Testis (tissue), 3 donors: ENCODE measurements around the gene HK1. TPM values are rescaled to one million over a fixed set of nuclear protein-coding genes. Genes with fewer than 3 reads are reported as not detected.
A peak's percentile ranks its signal among the peaks of the same experiment; 100 is the strongest.

ENCODE experiments used
- DNase-seq: peaks from one replicate; pipeline ENCODE4 v3.0.0-alpha.2; 2019
- H3K27ac ChIP-seq, 2 donors: fragments of 200-600 bp; sonication (generic); one replicate each; pipeline ENCODE4 v1.5.1; 2019
- H3K27me3 ChIP-seq: fragments of 200-600 bp; sonication (generic); one replicate; pipeline ENCODE4 v1.5.1; 2019
- H3K36me3 ChIP-seq: fragments of 200-600 bp; sonication (generic); one replicate; pipeline ENCODE4 v1.5.1; 2017; ENCODE audit warnings: low read depth; ENCODE audit errors: missing control alignments
- H3K4me1 ChIP-seq: fragments of 200-600 bp; sonication (generic); one replicate; pipeline ENCODE4 v1.5.1; 2019
- H3K4me3 ChIP-seq, 2 donors: fragments of 200-600 bp; sonication (generic); one replicate each; pipeline ENCODE4 v1.5.1; 2017 to 2019
- H3K9me3 ChIP-seq: fragments of 200-600 bp; sonication (generic); one replicate; pipeline ENCODE4 v1.5.1; 2017
- CTCF ChIP-seq, 3 experiments: fragments of 450-650 bp in 2 of 3; fragments of 200-600 bp in 1 of 3; sonication (generic) in 1 of 3; IDR thresholded peaks; one replicate each; pipeline ENCODE4 v1.5.1; 2016 to 2019; ENCODE audit warnings: antibody characterized with exemption in 3 of 3, mild to moderate bottlenecking in 2 of 3, moderate library complexity in 1 of 3
- POLR2A ChIP-seq: fragments of 450-650 bp; IDR thresholded peaks from one replicate; pipeline ENCODE4 v1.6.1; 2017; ENCODE audit warnings: antibody characterized with exemption, mild to moderate bottlenecking, moderate library complexity
- WGBS, 2 donors: methylation state at CpG; one replicate each; pipeline ENCODE4 v1.1.5; 2018; 5-methylcytosine and 5-hydroxymethylcytosine counted together
- intact Hi-C: fragments of 100-400 bp; cut with DNase I; formaldehyde crosslinking; loops from one replicate; pipeline ENCODE4 v1.15.1; 2023; ENCODE audit warnings: low total_unique reads
- polyA plus RNA-seq: library from polyadenylated mRNA; stranded (reverse); fragments of 350-450 nt; fragmentation: Illumina TruSeq; extraction: RNeasy Lipid Tissue Mini Kit (QIAGEN cat#74804); gene quantifications from one replicate; pipeline ENCODE4 v1.2.3, GENCODE V29; 2014; ENCODE audit warnings: low read depth, low replicate concordance; ENCODE audit not compliant: insufficient read depth
- total RNA-seq, 2 donors: library from RNA; depleted of rRNA; stranded (reverse); fragments of >200 nt; gene quantifications; one replicate each; pipeline ENCODE4 v1.2.3, GENCODE V29; 2016

The HK1 gene
- total and polyA plus RNA-seq, 3 donors from 2014 or later: 62.3 to 179 (median 143) TPM

DNA sequence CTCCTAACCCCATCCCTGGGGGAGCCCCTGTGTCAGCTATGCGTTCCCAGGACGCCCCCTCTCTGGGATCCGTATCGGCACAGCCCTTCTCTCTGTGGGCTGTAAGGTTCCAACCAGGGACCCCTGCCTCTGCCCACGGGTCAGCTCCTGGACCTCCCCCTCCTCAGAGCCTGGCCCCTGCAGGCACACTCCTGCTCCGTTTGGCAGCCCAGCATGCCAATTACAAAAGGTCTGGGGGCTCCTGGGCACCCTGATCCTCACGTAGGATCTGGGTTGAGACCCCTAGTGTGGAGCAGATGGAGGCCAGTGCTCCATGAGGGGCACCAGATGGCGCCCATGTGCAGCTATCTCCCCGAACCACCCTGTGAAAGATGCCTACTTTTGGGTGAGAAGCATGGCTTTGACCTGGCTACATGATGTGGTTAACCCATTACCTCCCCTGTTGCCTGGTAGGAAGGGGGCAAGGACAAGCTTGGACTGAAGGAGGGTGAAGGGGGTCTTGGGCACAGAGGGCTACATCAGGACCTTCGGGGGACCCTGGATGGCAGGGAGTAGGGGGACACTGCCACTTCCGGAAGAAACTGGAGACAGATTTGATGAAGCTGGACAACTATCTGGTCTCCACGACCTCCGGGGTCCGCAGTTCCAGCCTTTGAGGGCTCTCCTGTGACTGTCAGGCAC is 129.5 kb downstream of the HK1 start:
- no peak for TF ChIP-seq CTCF (IDR thresholded peaks at IDR 0.05)

DNA sequence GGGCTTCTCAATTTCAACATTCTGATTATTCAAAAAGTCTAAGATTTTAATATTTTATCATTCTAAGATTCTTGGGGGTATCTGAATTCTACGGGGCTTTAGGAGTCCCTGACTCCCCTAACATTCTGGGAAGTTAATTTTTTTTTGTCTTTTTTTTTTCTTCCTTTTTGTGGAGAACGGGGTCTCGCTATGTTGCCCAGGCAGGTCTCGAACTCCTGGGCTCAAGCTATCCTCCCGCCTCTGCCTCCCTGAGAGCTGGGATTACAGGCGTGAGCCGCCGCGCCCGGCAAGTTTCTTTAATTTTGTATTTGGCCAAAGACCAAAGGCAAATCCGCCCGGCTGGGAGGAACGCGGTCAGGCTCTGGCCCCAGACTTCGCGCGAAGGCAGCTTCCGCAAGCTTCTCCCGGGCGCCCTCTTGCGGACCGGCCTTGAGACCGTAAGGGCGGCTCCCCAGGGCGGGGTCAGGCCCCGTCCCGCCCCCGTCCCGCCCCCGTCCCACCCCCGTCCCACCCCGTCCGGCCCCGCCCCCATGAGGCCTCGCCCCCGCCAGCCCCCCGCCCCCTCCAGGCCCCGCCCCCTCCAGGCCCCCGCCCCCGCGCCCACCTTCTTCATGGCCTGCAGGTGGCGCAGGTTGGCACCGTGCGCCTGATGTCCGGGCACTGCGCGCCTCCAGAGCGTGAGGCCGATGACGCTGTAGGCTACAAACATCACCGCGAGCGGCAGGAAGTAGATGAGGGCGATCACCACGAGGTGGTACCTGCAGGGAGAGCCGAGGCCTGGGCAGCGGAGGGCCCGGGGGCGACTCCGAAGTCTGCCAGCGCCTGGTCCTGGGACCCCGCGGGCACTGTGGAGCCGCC is 130.3 kb downstream of the HK1 start:
- no peaks in the 10 kb centered on the region for H3K27me3 ChIP-seq
- intact Hi-C loops: no loop called here
- 2 to 7% methylated on average over 13 to 39 of the region's 64 CpGs for WGBS, 2 donors
- peak overlapping the region; percentile 73 to 97 for H3K27ac ChIP-seq
- TF ChIP-seq POLR2A (no peak), CTCF (IDR thresholded peaks at IDR 0.05) (peak; percentile 40 to 87 (median 59))
- H3K4me1 ChIP-seq: peaks cover 12% of the 10 kb centered on the region
- H3K9me3 ChIP-seq: no peaks in the 10 kb centered on the region
- H3K36me3 ChIP-seq: no peaks in the 10 kb centered on the region
- peak overlapping the region; percentile 44 to 53 for H3K4me3 ChIP-seq
- DNase-seq: peak; percentile 95

More for the DNA sequence above, 129.5 kb downstream of the HK1 start:
- peak overlapping the region in 1 of 2 donors; percentile 53 for H3K4me3 ChIP-seq
- no peaks in the 10 kb centered on the region for H3K36me3 ChIP-seq
- peak overlapping the region in 1 of 2 donors; percentile 82 for H3K27ac ChIP-seq
- peaks cover 8% of the 10 kb centered on the region for H3K4me1 ChIP-seq
- H3K27me3 ChIP-seq: no peaks in the 10 kb centered on the region
- no peaks in the 10 kb centered on the region for H3K9me3 ChIP-seq
- no peak for DNase-seq
- 71 to 73% methylated on average over 7 to 14 of the region's 14 CpGs for WGBS, 2 donors
- intact Hi-C loops: no loop called here

GRCh38 chr10:69409176-69409495 is 130.8 kb downstream of the HK1 start:
- H3K4me3 ChIP-seq: peak overlapping the region; percentile 44 to 53
- peaks cover 12% of the 10 kb centered on the region for H3K4me1 ChIP-seq
- no peaks in the 10 kb centered on the region for H3K36me3 ChIP-seq
- WGBS, 2 donors: 2 to 6% methylated on average over 5 to 7 of the region's 7 CpGs
- no peak for DNase-seq
- H3K9me3 ChIP-seq: no peaks in the 10 kb centered on the region
- H3K27me3 ChIP-seq: no peaks in the 10 kb centered on the region
- no peak for TF ChIP-seq POLR2A
- TF ChIP-seq CTCF (IDR thresholded peaks at IDR 0.05): no peak
- intact Hi-C loops: no loop called here
- peak overlapping the region; percentile 73 to 97 for H3K27ac ChIP-seq

- peaks cover 12% of the 10 kb centered on the region for H3K4me1 ChIP-seq
- H3K9me3 ChIP-seq: no peaks in the 10 kb centered on the region
- H3K27me3 ChIP-seq: no peaks in the 10 kb centered on the region
- TF ChIP-seq POLR2A: no peak
- no peak for TF ChIP-seq CTCF (IDR thresholded peaks at IDR 0.05)
- no peak overlapping the region for H3K27ac ChIP-seq
- intact Hi-C loops: no loop called here
- no peak overlapping the region for H3K4me3 ChIP-seq
- 62 to 64% methylated on average over 6 of the region's 6 CpGs for WGBS, 2 donors
- DNase-seq: no peak
- H3K36me3 ChIP-seq: no peaks in the 10 kb centered on the region
Measured at GRCh38 chr10:69409968-69410367, 131.7 kb downstream of the HK1 start.
